GM12891 (cell line): ENCODE measurements around the gene FDPS.

Experiments used
- POLR2A ChIP-seq: IDR thresholded peaks from 2 replicates; pipeline ENCODE4 v1.6.1; 2011; ENCODE audit warnings: low read depth, low read length, control low read depth
- POLR2AphosphoS5 ChIP-seq: IDR thresholded peaks from 2 replicates; pipeline ENCODE4 v1.6.1; 2011; ENCODE audit warnings: low read depth, low read length, control low read depth

DNA sequence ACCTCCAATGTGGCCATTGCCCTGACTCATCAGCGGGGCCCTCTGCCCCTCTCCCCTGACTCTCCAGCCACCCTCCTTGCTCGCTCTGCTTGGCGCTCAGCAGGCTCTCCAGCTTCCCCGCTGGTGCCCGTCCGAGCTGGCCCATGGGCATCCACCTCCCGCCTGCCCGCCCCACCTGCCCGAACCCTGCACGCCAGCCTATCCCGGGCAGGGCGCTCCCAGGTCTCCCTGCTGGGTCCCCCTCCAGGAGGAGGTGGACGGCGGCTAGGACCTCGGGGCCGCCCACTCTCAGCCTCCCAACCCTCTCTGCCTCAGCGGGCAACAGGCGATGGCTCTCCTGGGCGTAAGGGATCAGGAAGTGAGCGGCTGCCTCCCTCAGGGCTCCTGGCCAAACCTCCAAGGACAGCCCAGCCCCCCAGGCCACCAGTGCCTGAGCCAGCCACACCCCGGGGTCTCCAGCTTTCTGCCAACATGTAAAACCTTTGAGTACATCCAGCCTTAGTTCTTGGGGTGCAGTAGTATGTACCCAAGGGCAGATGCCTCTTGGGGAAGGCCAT lies 20.6 kb upstream of the FDPS start:
- no peak for TF ChIP-seq POLR2A
- no peak for TF ChIP-seq POLR2AphosphoS5
